GM21529 (cell line): ENCODE measurements around the gene CIAPIN1.

Source experiments
- ATAC-seq: cut with Tn5 transposase; IDR thresholded peaks from one replicate; pipeline ENCODE4 v1.9.1; 2021; ENCODE audit not compliant: unreplicated experiment

Gene CIAPIN1

GRCh38 chr16:57384248-57385070, 62.7 kb downstream of the CIAPIN1 start:
- ATAC-seq = no peak

- no peak for ATAC-seq
Observed at GRCh38 chr16:57383276-57384247, 63.6 kb downstream of the CIAPIN1 start.

- no peak for ATAC-seq
Observed at GRCh38 chr16:57382535-57383275, 64.5 kb downstream of the CIAPIN1 start.

GRCh38 chr16:57381791-57382534, 65.2 kb downstream of the CIAPIN1 start:
- no peak for ATAC-seq

GRCh38 chr16:57380671-57381462, 66.3 kb downstream of the CIAPIN1 start:
- no peak for ATAC-seq

- no peak for ATAC-seq
Observed at GRCh38 chr16:57379579-57379978, 67.6 kb downstream of the CIAPIN1 start.
